Measurements from ENCODE around the gene NFE2L2. TPM values are rescaled to one million over a fixed set of nuclear protein-coding genes. Genes with fewer than 3 reads are reported as not detected.
"Not testable (repeated sequence)": the region's sequence is repeated elsewhere in the genome, so short reads cannot be mapped to it uniquely, and the experiment has no call there.

The NFE2L2 gene
- 105 TPM for total RNA-seq
- long read RNA-seq, transcript NFE2L2-201 (5 exons, 2,853 nt), result major isoform, 177 of 228 reads
- long read RNA-seq, transcript NFE2L2-202 (5 exons, 2,651 nt), result minor isoform, 25 of 228 reads
- long read RNA-seq, partial matches to known transcripts, result 5 of 228 reads
- long read RNA-seq, other reads (novel, unspliced or antisense), result 19 of 228 reads

DNA sequence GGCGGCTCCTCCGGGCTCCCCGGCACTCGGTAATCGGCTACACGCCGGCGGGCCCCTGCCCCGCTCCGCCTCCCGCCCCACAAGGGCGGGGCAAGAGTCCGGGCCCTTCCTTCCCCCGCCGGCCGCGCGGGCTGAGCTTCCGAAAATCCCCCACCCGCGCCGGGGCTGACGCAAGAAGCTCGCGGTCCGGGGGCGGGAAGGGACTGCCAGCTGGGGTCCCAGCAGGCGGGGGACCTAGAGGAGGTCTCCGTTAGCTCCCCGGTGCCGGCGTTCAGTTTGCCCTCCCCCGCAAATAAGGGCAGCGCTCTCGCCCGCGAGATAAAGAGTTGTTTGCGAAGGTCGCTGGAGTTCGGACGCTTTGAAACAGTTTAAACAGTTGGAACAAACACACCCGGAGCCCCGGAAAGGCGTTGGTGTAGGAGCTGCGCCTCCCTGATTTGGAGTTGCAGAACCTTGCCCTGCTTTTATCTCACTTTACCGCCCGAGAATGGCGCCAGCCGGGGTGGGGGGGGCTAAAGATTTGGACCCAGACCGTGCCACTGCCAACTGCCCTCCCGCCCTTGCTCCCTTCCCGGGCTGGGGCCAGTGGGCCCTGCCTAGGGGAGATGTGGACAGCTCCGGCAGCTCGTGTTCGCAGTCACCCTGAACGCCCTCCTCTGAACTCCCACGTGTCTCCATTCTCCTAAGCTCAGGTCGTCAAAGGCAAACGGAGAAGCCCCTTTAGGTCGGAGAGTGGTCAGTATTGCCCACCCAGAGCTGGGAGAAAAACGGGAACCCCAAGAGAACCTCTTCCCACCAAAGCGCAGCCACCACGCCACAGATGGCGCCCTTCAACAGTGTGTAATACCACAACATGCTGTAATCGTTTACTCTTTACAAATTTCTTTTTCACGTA lies at the start of gene NFE2L2:
NFE2L2 (minus strand) TSS at position 35 of the 895 bp plus-strand sequence. CDS start 151 bp downstream, outside the sequence.
- peaks cover 36% of the 10 kb centered on the region for H3K4me1 ChIP-seq
- peak within 1 kb of the TSS; percentile 99 for H3K27ac ChIP-seq
- no peaks in the 10 kb centered on the region for H3K27me3 ChIP-seq
- no peaks in the 10 kb centered on the region for H3K36me3 ChIP-seq
- H3K9me3 ChIP-seq, result no peaks in the 10 kb centered on the region
- intact Hi-C loops (cut with DNase I), result loop anchor here (10.0 kb wide), 1 partner anchor 50 kb away; the partner anchor contains the start of gene HNRNPA3
- peak within 1 kb of the TSS; percentile 91 for H3K4me3 ChIP-seq
- DNase-seq, result peak; percentile 97
- peak; percentile 89 for ATAC-seq
- TF ChIP-seq, protein P1, sequence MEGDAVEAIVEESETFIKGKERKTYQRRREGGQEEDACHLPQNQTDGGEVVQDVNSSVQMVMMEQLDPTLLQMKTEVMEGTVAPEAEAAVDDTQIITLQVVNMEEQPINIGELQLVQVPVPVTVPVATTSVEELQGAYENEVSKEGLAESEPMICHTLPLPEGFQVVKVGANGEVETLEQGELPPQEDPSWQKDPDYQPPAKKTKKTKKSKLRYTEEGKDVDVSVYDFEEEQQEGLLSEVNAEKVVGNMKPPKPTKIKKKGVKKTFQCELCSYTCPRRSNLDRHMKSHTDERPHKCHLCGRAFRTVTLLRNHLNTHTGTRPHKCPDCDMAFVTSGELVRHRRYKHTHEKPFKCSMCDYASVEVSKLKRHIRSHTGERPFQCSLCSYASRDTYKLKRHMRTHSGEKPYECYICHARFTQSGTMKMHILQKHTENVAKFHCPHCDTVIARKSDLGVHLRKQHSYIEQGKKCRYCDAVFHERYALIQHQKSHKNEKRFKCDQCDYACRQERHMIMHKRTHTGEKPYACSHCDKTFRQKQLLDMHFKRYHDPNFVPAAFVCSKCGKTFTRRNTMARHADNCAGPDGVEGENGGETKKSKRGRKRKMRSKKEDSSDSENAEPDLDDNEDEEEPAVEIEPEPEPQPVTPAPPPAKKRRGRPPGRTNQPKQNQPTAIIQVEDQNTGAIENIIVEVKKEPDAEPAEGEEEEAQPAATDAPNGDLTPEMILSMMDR (IDR thresholded peaks at IDR 0.05), result peak; percentile 24

DNA sequence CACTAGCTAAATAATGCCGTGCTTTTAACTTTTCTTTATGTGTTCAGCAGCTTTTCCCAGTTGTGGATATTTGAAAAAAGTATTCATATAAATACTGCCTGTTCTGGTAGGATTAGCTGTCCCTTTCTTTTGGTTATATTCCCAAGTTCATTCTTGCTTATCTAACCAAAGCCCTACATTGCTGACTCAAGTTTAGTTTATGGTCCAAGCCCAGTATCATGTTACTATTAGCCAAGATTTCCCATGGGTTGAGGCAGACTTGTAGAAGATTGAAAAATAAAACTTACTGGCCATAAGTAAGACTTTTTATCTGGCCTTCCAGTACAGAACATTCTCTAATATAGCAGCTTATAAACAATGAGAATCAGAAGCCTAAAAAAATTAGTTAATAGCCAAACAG lies 49.7 kb upstream of the NFE2L2 start:
- no peaks in the 10 kb centered on the region for H3K9me3 ChIP-seq
- ATAC-seq (no peak), DNase-seq (no peak)
- intact Hi-C loops (cut with DNase I), result no loop called here
- H3K4me3 ChIP-seq, result no peak overlapping the region
- TF ChIP-seq, protein P1 (IDR thresholded peaks at IDR 0.05), result no peak
- H3K27ac ChIP-seq, result no peak overlapping the region
- peaks cover 6% of the 10 kb centered on the region for H3K4me1 ChIP-seq
- no peaks in the 10 kb centered on the region for H3K36me3 ChIP-seq
- no peaks in the 10 kb centered on the region for H3K27me3 ChIP-seq

DNA sequence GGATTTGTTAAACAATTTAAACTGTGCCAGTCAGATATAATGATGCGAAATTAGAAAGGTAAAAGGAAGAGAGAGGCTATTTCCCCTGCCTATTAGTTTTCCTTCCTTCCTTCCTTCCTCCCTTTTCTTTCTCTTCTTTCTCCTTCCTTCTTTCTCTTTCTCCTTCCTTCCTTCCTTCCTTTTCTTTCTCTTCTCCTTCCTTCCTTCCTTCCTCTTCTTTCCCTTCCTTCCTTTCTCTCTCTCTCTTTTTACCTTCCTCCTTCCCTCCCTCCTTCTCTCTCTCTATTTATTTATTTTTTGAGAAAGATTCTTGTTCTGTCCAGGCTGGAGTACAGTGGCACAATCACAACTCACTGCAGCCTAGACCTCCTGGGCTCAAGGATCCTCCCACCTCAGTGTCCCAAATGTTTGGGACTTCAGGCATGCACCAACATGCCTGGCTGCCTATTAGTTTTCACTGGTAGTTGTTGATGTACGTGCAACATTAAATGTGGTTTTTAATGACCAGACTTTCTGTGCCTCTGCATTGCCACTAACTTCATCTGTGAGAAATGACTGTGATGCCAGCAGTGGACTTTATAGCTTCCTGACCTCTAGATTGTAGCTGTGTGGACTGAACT lies 48.7 kb upstream of the NFE2L2 start:
- DNase-seq, result no peak
- H3K36me3 ChIP-seq, result no peaks in the 10 kb centered on the region
- ATAC-seq, result no peak
- no peak overlapping the region for H3K27ac ChIP-seq
- no peak overlapping the region for H3K4me3 ChIP-seq
- peaks cover 6% of the 10 kb centered on the region for H3K4me1 ChIP-seq
- intact Hi-C loops (cut with DNase I), result no loop called here
- TF ChIP-seq, protein P1 (IDR thresholded peaks at IDR 0.05), result no peak
- no peaks in the 10 kb centered on the region for H3K9me3 ChIP-seq
- no peaks in the 10 kb centered on the region for H3K27me3 ChIP-seq

DNA sequence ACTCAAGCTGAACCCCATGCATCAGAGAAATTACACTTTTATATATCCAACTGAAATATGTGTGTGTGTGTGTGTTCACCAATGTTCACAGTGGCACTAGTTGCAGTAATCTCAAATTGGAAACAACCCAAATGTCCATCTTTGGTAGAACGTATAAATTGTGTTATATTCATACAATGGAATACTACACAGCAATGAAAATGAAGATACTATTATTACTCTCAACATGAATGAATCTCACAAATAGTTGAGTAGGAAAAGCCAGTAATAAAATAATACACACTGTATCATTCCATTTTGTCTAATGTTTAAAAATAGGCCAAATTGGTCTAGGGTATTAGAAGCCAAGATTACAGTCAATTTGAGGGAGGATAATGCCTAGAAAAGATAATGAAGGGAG lies 48.0 kb upstream of the NFE2L2 start:
- TF ChIP-seq, protein P1 (IDR thresholded peaks at IDR 0.05), result no peak
- no peak overlapping the region for H3K4me3 ChIP-seq

DNA sequence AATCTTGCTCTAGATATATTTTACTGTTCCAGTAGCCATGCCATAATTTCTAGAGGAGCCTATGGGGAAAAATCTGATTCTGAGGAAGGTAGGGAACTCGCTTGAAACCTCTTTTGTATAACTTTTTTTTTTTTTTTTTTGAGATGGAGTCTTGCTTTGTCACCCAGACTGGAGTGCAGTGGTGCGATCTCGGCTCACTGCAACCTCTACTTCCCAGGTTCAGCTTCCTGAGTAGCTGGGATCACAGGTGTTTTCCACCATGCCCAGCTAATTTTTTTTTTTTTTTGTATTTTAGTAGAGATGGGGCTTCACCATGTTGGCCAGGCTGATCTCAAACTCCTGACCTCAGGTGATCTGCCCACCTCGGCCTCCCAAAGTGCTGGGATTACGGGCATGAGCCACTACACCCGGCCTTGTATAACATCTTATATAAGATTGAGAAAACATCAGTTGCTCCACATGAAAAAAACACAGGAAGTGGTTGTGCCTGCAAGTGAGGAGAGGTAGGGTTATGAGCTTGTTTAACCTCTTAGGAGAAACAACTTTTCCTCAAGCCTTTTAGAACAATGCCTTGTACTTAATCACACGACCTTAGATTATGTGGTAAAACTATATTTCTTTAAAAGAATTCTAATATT lies 45.3 kb upstream of the NFE2L2 start:
- H3K27ac ChIP-seq; intact Hi-C loops (cut with DNase I); H3K27me3 ChIP-seq; H3K4me3 ChIP-seq; H3K9me3 ChIP-seq; H3K36me3 ChIP-seq; H3K4me1 ChIP-seq; ATAC-seq; DNase-seq: not testable (repeated sequence)

More for the DNA sequence above, 48.0 kb upstream of the NFE2L2 start:
- H3K27ac ChIP-seq, result no peak overlapping the region
- ATAC-seq (no peak), DNase-seq (no peak)
- intact Hi-C loops (cut with DNase I), result no loop called here
- H3K4me1 ChIP-seq, result peaks cover 6% of the 10 kb centered on the region
- H3K9me3 ChIP-seq, result no peaks in the 10 kb centered on the region
- H3K36me3 ChIP-seq, result no peaks in the 10 kb centered on the region
- H3K27me3 ChIP-seq, result no peaks in the 10 kb centered on the region

All from upper lobe of right lung (tissue), 1 donor.